Chondrocyte (in vitro differentiated cells): ENCODE measurements around the gene PDCD1LG2. TPM values are rescaled to one million over a fixed set of nuclear protein-coding genes. Genes with fewer than 3 reads are reported as not detected.
A peak's percentile ranks its signal among the peaks of the same experiment; 100 is the strongest.

Experiments used
- DNase-seq: peaks from one replicate; pipeline ENCODE4 v3.0.0; 2021; ENCODE audit warnings: mixed read lengths, low spot score
- H3K27ac Mint-ChIP-seq: one replicate; pipeline ENCODE4 v1.8.0; 2021; ENCODE audit warnings: mild to moderate bottlenecking, moderate library complexity, mixed read lengths; ENCODE audit not compliant: unreplicated experiment
- H3K27me3 Mint-ChIP-seq: 2 replicates; pipeline ENCODE4 v1.8.0; 2021; ENCODE audit warnings: low read depth, mixed read lengths
- H3K36me3 Mint-ChIP-seq: 2 replicates; pipeline ENCODE4 v1.8.0; 2021; ENCODE audit warnings: low read depth, mixed read lengths
- H3K4me1 Mint-ChIP-seq: 2 replicates; pipeline ENCODE4 v1.8.0; 2021; ENCODE audit warnings: low read depth, mild to moderate bottlenecking, mixed read lengths
- H3K4me3 Mint-ChIP-seq: one replicate; pipeline ENCODE4 v1.8.0; 2021; ENCODE audit warnings: mild to moderate bottlenecking, moderate library complexity, mixed read lengths; ENCODE audit not compliant: unreplicated experiment
- H3K9me3 Mint-ChIP-seq: 2 replicates; pipeline ENCODE4 v1.8.0; 2021; ENCODE audit warnings: low read depth, mixed read lengths
- CTCF ChIP-seq: fragments of 200-600 bp; sonication (generic); IDR thresholded peaks from 2 replicates; pipeline ENCODE4 v1.5.0; 2021; ENCODE audit warnings: antibody characterized with exemption, mild to moderate bottlenecking, moderate library complexity
- total RNA-seq: library from RNA; stranded (reverse); gene quantifications from 3 replicates; pipeline ENCODE4 v1.2.1, GENCODE V29; 2021

Gene PDCD1LG2
- total RNA-seq, 1 donor from 2014 or later: 1.1 TPM

DNA sequence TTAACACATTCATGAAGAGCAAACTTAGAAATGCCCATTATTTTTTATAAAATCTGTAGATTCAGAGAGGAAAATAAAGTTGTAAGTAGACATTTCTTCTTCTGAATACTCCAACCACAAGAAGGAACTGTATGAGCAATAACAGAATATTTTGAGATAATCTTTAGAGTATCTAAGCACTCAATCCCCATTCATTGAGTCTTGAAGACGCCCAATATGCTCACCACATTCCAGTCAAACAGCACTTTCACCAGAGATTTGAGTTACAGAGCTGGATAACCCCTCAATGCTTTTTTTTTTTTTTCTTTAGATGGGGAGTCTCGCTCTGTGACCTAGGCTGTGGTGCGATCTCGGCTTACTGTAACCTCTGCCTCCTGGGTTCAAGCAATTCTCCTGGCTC lies 103.9 kb downstream of the PDCD1LG2 start:
- Mint-ChIP-seq H3K27ac (no peak overlapping the region), H3K27me3 (no peaks in the 10 kb centered on the region), H3K36me3 (no peaks in the 10 kb centered on the region), H3K9me3 (no peaks in the 10 kb centered on the region), H3K4me1 (peaks cover 34% of the 10 kb centered on the region), H3K4me3 (no peak overlapping the region)
- DNase-seq: no peak
- TF ChIP-seq CTCF: no peak

- no peaks in the 10 kb centered on the region for H3K27me3 Mint-ChIP-seq
- peaks cover 32% of the 10 kb centered on the region for H3K4me1 Mint-ChIP-seq
- no peaks in the 10 kb centered on the region for H3K9me3 Mint-ChIP-seq
- H3K4me3 Mint-ChIP-seq: no peak overlapping the region
- no peak for TF ChIP-seq CTCF
- H3K27ac Mint-ChIP-seq: no peak overlapping the region
- no peaks in the 10 kb centered on the region for H3K36me3 Mint-ChIP-seq
- DNase-seq: no peak
Observed at GRCh38 chr9:5614985-5615384, 104.7 kb downstream of the PDCD1LG2 start.

DNA sequence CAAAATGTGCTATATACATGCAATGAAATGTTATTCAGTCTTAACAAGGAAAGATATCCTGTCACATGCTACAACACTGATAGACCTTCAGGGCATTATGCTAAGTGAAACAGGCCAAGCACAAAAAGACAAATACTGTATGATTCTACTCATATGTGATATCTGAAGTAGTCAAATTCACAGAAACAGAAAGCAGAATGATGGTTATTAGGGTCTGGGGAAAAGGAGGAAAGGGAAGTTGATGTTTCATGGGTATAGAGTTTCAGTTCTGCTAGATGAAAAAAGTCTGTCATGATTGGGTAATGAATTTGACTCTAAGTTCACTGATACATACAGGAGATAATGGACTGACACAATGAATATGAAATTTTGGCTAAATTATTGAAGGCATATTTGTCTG lies 107.4 kb downstream of the PDCD1LG2 start:
- Mint-ChIP-seq H3K4me1 (peaks cover 25% of the 10 kb centered on the region), H3K4me3 (no peak overlapping the region), H3K9me3 (no peaks in the 10 kb centered on the region), H3K36me3 (no peaks in the 10 kb centered on the region), H3K27ac (no peak overlapping the region), H3K27me3 (no peaks in the 10 kb centered on the region)
- DNase-seq: no peak
- no peak for TF ChIP-seq CTCF

- Mint-ChIP-seq H3K27ac (peak overlapping the region; percentile 92), H3K4me3 (no peak overlapping the region), H3K36me3 (no peaks in the 10 kb centered on the region), H3K4me1 (peaks cover 28% of the 10 kb centered on the region), H3K27me3 (no peaks in the 10 kb centered on the region), H3K9me3 (no peaks in the 10 kb centered on the region)
- TF ChIP-seq CTCF: no peak
- DNase-seq: no peak
Observed at GRCh38 chr9:5620494-5620893, 110.2 kb downstream of the PDCD1LG2 start.

Other genes with a start within 250 kb of the PDCD1LG2 start
- not detected in 3 replicates for gene RLN2, start 205.8 kb upstream of the PDCD1LG2 start, total RNA-seq
- not detected in 3 replicates for gene RLN1, start 170.7 kb upstream of the PDCD1LG2 start, total RNA-seq
- gene PLGRKT, start 72.6 kb upstream of the PDCD1LG2 start, total RNA-seq: 11.1 to 16.6 TPM (median 13.5 TPM) in 3 replicates
- 0.12 to 0.67 TPM in 2 of 3 replicates, not detected in the other for gene CD274, start 60.0 kb upstream of the PDCD1LG2 start, total RNA-seq
- 34.4 to 40.7 TPM (median 39.3 TPM) in 3 replicates for gene RIC1, start 118.6 kb downstream of the PDCD1LG2 start, total RNA-seq